HG03139 (cell line): Measurements from ENCODE around the gene ACRV1.

Experiments used
- ATAC-seq: cut with Tn5 transposase; IDR thresholded peaks from one replicate; pipeline ENCODE4 v1.9.1; 2021; ENCODE audit not compliant: unreplicated experiment

ACRV1 gene

DNA sequence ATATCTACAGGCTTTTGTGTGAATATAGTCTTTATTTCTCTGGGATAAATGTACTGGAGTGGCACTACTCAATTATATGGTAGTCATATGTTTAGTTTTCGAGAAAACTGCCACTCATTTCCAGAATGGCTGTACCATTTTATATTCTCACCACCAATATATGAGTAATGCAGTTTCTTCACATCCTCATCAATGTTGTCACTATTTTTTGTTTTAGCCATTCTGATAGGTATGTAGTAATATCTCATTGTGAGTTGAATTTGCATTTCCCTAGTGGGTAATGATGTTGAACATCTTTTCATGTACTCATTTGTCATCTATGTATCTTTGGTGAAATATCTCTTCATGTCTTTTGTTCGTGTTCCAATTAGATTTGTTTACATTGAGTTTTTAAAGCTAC lies 18.0 kb downstream of the ACRV1 start:
- ATAC-seq: no peak

DNA sequence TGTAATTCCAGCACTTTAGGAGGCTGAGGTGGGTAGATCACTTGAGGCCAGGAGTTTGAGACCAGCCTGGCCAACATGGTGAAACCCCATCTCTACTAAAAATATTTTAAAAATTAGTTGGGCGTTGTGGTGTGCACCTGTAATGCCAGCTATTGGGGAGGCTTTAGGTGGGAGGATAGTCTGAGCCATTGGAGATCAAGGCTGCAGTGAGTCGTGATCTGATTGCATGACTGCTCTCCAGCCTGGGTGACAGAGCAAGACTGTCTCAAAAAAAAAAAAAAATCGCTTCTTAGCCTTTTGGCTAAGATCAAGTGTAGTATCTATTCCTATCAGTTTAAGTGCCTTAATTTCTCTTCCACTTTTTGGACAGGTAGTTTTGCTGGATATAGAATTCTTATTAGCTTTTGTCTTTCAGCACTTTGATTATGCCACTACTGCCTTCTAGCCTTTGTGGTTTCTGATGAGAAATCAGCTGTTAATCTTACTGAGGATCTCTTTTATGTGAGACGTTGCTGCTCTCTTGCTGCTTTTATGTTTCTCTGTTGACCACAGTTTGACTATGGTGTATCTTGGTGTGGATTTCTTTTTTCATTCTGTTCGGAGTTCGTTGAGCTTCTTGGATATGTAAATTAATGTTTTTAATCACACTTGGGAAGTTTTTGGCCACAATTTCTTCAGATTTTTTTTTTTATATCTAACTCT lies 31.0 kb downstream of the ACRV1 start:
- no peak for ATAC-seq

DNA sequence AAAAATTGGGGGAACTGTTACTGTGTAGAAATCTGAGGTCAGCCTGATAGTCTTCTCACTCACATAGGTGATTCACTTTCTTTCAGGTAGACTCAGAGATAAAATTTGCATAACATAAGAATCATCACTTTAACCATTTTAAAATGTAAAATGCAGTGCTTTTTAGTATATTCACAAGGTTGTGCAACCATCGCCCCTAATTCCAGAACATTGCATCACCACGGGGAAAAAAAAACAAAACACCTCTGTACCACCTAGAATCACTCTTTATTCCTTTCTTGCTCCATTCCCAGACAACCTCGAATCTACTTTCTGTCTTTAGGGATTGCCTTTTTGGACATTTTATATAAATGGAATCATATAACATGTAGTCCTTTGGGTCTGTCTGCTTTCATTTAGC lies 34.8 kb downstream of the ACRV1 start:
- no peak for ATAC-seq

DNA sequence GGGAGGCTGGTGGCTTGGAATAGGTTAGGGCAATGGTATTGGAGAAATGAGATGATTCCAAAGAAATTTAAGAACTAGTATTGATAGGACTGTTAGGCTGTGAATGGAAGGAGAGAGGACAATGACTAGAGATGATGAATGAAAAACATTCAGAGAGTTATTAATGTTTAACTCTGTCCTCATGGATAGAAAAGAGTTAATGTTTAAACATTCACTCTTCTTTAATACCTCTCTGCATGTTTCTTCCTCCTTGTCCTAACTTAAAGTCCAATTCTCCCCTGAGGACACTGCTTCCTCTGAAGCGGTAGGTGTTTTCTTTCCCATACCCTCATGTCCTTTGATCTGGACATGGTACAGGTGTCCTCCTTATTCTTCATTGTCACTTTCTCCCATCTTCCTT lies 42.3 kb downstream of the ACRV1 start:
- ATAC-seq: no peak

DNA sequence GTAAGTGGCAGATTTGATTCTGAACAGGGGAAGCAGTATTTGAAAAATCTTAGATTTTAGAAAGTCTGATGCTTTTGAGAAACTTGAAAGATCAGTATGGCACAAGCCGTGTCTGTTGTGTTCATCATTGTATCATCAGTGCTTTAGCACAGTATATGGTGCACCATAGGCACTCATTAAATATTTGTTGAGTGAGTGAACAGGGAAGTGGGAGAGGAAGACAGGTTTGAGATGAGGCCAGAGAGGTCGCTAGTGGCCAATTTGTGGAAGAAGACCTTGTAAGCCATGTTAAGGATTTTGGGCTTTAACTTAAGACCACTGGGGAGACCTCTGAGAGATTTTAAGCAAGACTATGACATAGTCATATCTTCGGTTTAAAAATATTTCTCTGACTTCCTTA lies 42.8 kb downstream of the ACRV1 start:
- ATAC-seq: no peak

DNA sequence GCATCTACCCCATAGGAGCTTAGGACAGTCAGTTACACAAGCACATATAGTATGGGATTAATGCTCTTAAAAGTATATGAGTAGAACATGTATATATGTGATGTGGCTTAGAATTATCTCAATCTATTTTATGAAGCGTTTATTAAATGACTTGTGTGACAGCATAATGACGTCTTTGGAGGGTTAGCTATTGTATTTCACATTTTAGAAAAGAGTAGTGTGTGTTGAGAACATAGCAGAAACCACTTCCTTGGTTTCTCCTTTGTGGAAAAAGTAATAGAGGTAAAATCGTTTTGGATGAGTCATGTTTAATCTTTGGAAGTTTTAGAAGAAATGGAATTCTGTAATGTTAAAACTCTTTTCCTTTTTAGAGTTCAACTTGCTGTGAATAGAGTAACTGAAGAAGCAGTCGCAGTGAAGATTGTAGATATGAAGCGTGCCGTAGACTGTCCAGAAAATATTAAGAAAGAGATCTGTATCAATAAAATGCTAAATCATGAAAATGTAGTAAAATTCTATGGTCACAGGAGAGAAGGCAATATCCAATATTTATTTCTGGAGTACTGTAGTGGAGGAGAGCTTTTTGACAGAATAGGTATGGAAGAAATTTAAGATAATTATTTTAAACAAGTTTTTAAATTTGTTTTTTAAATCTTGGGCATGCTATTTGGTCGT lies 53.3 kb downstream of the ACRV1 start:
- ATAC-seq: no peak

DNA sequence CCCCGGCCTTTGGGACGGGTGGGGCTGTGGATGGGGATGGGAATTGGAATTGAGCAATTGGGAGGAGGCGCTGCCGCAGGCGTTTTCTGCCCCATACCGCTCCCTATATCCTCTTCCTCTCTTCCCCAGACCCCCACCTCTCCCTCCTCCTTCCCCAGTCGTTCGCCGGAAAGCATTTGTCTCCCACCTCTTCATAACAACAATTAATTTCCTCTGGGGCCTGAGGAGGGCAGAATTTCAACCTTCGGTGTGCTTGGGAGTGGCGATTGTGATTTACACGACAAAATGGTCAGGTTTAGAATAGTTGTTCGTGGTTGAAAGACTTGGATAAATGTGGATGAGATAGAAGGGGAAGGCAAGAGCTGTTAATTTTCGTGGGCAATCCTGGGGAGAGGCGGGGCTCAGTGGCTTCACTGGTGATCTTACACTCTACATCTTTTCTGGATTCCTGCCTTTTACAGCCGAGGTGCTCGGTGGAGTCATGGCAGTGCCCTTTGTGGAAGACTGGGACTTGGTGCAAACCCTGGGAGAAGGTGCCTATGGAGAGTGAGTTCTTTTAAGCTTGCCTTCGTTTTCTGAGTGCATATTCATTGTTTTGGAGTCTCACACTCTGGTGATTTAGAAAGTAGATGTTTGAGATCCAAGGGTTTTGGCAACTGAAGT lies 54.2 kb downstream of the ACRV1 start:
- ATAC-seq: peak; percentile 28

DNA sequence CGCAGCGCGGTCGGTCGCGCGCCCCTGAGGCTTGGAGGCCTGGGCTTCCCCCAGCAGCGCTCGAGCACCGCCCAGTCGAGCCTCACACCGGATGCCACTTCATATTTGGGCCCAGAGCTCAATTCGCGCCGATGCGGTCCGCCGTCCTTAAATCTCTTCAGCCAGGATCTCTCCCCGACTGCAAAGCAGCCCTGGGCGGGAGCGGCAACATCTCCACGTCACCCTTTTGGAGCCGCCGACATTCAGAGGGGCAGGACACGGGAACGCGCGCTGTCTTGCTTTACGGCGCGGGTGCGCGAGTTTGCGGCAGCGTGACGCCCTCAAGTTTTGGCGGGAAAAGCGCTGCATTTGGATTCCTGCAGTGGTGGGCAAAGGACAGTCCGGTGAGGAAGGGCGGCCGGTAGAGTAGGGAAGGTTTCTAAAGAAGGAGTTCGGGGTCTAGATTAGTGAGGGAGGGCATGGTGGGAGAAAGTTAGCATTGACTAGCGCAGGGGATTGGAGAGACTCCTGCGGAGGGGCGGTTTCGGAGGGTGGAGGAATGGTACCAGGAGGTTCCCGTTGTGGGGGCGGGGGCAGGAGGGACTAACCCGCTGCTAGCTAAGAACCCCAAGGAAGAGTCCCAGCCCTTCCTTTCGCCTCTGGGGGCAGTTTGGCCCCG lies 54.9 kb downstream of the ACRV1 start:
- ATAC-seq: peak; percentile 88

DNA sequence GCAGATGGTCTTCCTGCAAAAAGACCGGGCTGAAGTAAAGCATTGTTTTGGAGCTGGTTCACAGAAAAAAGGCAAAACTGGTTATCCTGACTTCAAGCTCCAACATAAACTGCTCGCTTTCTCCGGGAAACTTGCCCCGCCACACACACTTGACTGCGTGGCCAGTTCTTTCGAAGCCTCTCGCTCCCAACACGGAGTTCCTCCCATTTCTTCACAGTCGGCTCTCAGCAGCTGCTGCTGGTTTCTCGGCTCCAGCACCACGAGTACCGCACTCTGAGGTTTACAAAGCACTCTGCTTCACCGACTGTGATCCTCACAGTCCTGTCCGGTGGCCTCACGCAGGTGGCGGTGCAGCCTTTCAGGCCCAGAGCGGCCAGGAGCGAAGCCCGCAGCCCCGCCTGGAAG lies 55.4 kb downstream of the ACRV1 start:
- no peak for ATAC-seq

DNA sequence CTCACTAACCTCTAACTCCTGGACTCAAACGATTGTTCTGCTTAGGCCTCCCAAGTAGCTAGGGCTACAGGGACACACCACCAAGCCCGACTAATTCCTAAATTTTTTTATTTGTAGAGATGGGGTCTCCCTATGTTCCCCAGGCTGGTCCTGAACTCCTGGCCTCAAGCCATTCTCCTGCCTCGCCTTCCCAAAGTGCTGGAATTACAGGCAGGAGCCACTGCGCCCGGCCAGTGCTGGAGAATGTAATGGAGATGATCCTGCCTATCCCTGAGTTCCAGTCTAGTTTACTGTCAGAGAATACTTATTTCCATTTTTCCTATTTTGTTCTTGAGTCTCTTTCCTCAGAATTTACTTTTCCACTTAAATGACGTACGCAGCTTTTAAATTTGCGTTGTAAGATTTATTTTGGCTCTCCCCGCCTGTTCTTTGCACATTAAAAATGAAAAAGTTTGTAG lies 55.9 kb downstream of the ACRV1 start, which contains the start of gene CHEK1:
CHEK1 (plus strand) TSS at position 408 of the 458 bp plus-strand sequence. CDS start 1,606 bp downstream, outside the sequence.
- no peak for ATAC-seq

DNA sequence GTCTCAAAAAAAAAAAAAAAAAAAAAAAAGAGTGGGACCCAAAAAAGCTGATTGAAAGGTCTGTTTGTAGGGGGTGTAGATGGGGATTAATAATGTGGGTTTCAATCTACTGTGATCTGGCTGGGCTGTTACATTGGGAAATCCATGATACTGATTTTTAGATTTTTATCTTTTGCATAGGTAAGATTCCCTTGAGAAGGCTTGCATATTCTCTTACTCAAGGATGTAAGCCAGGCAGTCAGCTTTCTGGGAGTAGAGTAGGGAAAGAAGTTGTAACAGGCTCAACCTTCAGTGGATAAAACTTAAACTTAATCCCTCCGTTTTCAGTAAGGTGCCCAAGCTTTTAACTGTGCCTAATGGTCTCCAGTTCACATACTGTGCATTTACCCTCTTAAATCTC lies 57.6 kb downstream of the ACRV1 start:
- ATAC-seq: no peak

DNA sequence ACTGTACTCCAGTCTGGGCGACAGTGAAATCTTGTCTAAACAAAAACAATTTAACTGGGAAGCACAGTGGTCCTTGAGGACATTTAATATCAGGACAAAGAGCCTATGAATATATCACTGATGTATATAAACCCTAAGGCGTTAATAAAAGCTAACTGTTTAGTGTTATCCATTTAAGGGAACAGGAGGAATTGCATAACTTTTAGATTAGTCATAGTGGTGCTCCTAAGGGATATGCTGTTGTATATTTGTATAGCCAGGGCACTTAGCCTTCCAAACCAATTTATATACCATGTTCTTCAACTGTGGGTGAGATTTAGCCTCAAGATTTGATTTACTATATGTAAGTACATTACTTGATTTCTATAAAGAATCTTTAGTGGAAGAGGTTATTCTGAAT lies 58.7 kb downstream of the ACRV1 start:
- ATAC-seq: no peak
